ENCODE measurements around the gene DRD1.
A peak's percentile ranks its signal among the peaks of the same experiment; 100 is the strongest.

Gene DRD1

DNA sequence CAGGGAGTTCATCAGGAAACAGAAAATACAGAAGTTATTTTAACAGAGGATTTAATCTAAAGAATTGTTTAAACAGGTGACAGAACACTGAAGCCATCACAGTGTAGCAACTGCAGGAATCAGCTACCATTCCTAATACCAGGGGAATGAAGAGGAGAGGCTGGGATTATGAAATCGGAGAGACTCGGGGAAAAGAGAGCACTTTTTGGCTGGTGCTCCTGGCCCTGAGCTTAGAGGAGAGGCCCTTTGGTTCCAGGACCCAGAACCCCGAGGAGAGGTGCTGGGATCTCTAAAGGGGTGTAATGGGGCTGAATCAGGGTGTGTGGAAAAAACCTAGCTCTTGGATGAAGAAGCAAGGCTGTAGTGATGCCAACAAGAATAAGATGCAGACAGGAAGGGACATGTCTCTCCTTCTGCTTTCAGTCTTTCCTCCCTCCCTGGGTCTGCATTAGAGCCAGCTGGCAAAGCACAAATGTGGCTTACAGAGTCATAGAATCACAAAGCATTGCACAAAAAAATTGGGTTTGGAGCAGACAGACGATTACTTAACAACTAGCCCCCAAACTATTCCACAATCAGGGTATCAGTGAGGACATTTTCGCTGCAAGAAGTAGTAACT, 22.8 kb upstream of the DRD1 start:
- TF ChIP-seq, protein P1, sequence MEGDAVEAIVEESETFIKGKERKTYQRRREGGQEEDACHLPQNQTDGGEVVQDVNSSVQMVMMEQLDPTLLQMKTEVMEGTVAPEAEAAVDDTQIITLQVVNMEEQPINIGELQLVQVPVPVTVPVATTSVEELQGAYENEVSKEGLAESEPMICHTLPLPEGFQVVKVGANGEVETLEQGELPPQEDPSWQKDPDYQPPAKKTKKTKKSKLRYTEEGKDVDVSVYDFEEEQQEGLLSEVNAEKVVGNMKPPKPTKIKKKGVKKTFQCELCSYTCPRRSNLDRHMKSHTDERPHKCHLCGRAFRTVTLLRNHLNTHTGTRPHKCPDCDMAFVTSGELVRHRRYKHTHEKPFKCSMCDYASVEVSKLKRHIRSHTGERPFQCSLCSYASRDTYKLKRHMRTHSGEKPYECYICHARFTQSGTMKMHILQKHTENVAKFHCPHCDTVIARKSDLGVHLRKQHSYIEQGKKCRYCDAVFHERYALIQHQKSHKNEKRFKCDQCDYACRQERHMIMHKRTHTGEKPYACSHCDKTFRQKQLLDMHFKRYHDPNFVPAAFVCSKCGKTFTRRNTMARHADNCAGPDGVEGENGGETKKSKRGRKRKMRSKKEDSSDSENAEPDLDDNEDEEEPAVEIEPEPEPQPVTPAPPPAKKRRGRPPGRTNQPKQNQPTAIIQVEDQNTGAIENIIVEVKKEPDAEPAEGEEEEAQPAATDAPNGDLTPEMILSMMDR (IDR thresholded peaks at IDR 0.05): no peak
- H2AFZ ChIP-seq: no peak overlapping the region
- no peak overlapping the region for H3K4me2 ChIP-seq (ENCODE audit: low read length)
- H3K27me3 ChIP-seq (ENCODE audit: control insufficient read depth, insufficient read depth, low read length): no peaks in the 10 kb centered on the region
- no peak overlapping the region for H3K27ac ChIP-seq
- no peaks in the 10 kb centered on the region for H3K36me3 ChIP-seq (ENCODE audit: control insufficient read depth, insufficient read depth, low read length)
- no peak overlapping the region for H3K4me3 ChIP-seq (ENCODE audit: low read depth, low read length)
- H3K4me1 ChIP-seq: no peaks in the 10 kb centered on the region
- no peaks in the 10 kb centered on the region for H3K9me3 ChIP-seq (ENCODE audit: control insufficient read depth, low read length)
- H3K79me2 ChIP-seq: no peaks in the 10 kb centered on the region
- no peak overlapping the region for H3K9ac ChIP-seq

DNA sequence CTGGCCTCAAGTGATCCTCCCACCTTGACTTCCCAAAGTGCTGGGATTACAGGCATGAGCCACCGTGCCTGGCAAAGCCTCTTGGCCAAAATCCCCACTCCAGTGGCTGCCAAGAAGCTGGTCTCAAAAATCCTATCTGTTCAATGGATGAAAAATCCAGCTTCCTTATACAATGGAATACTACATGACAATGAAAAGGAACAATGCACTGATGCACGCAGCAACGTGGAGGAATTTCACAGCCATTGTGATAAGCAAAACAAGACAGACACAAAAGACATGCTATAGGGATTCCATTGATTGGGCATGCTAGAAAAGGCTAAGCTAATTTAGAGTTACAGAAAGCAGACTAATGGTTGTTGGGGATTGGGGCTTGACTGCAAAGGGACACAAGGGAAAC, 21.3 kb upstream of the DRD1 start:
- Histone ChIP-seq H3K27me3 (ENCODE audit: control insufficient read depth, insufficient read depth, low read length) (no peaks in the 10 kb centered on the region), H3K9me3 (ENCODE audit: control insufficient read depth, low read length) (no peaks in the 10 kb centered on the region), H3K27ac (no peak overlapping the region), H3K4me3 (ENCODE audit: low read depth, low read length) (no peak overlapping the region), H3K9ac (no peak overlapping the region), H3K4me1 (no peaks in the 10 kb centered on the region), H3K4me2 (ENCODE audit: low read length) (no peak overlapping the region), H2AFZ (no peak overlapping the region), H3K79me2 (no peaks in the 10 kb centered on the region), H3K36me3 (ENCODE audit: control insufficient read depth, insufficient read depth, low read length) (no peaks in the 10 kb centered on the region)
- TF ChIP-seq, protein P1 (IDR thresholded peaks at IDR 0.05): no peak

DNA sequence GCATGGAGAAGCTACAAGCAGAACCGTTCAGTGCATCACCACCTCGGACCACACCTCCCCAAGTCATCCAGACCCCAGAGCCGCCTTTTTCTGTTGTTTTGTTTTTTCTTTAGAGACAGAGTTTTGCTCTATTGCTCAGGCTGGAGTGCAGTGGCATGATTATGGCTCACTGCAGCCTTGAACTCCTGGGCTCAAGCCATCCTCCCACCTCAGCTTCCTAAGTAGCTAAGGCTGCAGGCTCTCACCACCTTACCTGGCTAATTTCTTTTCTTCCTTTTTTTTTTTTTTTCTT, 20.9 kb upstream of the DRD1 start:
- Histone ChIP-seq H3K4me2 (ENCODE audit: low read length) (no peak overlapping the region), H3K27ac (no peak overlapping the region), H3K79me2 (no peaks in the 10 kb centered on the region), H3K9ac (no peak overlapping the region), H3K9me3 (ENCODE audit: control insufficient read depth, low read length) (no peaks in the 10 kb centered on the region), H3K27me3 (ENCODE audit: control insufficient read depth, insufficient read depth, low read length) (no peaks in the 10 kb centered on the region), H3K36me3 (ENCODE audit: control insufficient read depth, insufficient read depth, low read length) (no peaks in the 10 kb centered on the region), H3K4me1 (no peaks in the 10 kb centered on the region), H3K4me3 (ENCODE audit: low read depth, low read length) (no peak overlapping the region), H2AFZ (peak overlapping the region; percentile 25)
- TF ChIP-seq, protein P1 (IDR thresholded peaks at IDR 0.05): no peak

DNA sequence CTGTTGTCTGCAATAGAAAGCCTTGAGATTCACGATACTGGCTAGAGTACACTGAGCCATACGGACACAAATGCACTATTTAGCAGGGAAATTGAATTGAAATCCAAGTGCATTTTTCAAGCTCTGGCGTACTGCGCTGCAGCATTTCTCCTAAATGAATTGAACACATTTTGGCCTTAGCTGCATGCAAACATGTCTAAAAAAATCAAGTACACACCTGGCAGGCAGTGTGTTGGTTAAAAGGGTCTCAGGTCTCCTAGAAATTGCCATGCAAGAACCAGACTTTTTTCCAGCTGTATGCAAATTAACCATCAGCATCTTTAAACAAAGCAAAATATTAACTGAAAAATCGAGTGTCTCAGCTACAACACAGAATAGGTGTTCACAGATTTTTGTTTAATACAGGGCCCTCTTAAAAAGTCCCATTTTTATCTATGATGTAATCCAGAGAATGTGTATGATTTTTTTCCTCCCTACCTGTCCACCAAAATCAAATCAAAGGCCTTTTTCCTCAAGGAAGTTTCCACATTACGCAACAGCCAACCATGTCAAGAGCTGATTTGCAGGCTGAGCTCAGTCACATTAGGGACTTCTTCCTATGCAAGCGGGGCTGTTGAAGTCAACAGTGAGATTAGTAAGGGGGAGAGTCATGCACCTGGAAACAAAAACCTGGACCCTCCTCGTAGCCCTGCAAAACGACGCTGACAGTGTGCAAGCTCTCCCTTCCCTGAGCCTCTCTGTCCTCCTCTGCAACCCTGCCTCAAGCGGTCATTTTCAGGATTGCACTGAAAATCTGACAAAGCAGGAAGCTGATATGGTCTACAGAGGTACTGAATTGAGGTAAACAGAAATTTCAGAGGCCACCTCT, 20.3 kb upstream of the DRD1 start:
- Histone ChIP-seq H3K79me2 (no peaks in the 10 kb centered on the region), H2AFZ (peak overlapping the region; percentile 25), H3K4me3 (ENCODE audit: low read depth, low read length) (no peak overlapping the region), H3K9me3 (ENCODE audit: control insufficient read depth, low read length) (no peaks in the 10 kb centered on the region), H3K27me3 (ENCODE audit: control insufficient read depth, insufficient read depth, low read length) (no peaks in the 10 kb centered on the region), H3K9ac (no peak overlapping the region), H3K4me2 (ENCODE audit: low read length) (no peak overlapping the region), H3K36me3 (ENCODE audit: control insufficient read depth, insufficient read depth, low read length) (no peaks in the 10 kb centered on the region), H3K4me1 (no peaks in the 10 kb centered on the region), H3K27ac (no peak overlapping the region)
- TF ChIP-seq, protein P1 (IDR thresholded peaks at IDR 0.05): peak; percentile 68

All from parathyroid adenoma (tissue), 2 donors.